Central memory CD8-positive, alpha-beta T cell (primary cell): Measurements from ENCODE around the gene IGSF9B.

ENCODE experiments used
- ATAC-seq: fragments of 150-1000 bp; cut with Tn5 transposase; replicated peaks from 2 replicates; pipeline ENCODE4 v1.10.0; 2022; ENCODE audit warnings: mild to moderate bottlenecking, moderate FRiP score, moderate number of reproducible peaks; ENCODE audit not compliant: poor library complexity, severe bottlenecking; ENCODE audit errors: extremely low read depth
- DNase-seq, 2 donors: peaks; one replicate each; pipeline ENCODE4 v3.0.0; 2021; ENCODE audit warnings: low spot score in 2 of 2
- H3K27ac Mint-ChIP-seq: one replicate; pipeline ENCODE4 v1.8.0; 2022; ENCODE audit warnings: low read depth, mild to moderate bottlenecking, moderate library complexity, mixed read lengths
- H3K27me3 Mint-ChIP-seq: one replicate; pipeline ENCODE4 v1.8.0; 2022; ENCODE audit warnings: mixed read lengths
- H3K36me3 Mint-ChIP-seq: one replicate; pipeline ENCODE4 v1.8.0; 2022; ENCODE audit warnings: mild to moderate bottlenecking, moderate library complexity, mixed read lengths; ENCODE audit not compliant: insufficient read depth
- H3K4me1 Mint-ChIP-seq: one replicate; pipeline ENCODE4 v1.8.0; 2022; ENCODE audit warnings: mixed read lengths
- H3K4me3 Mint-ChIP-seq: one replicate; pipeline ENCODE4 v1.8.0; 2022; ENCODE audit warnings: mild to moderate bottlenecking, moderate library complexity, mixed read lengths
- H3K9me3 Mint-ChIP-seq: one replicate; pipeline ENCODE4 v1.8.0; 2022; ENCODE audit warnings: mixed read lengths

IGSF9B gene

GRCh38 chr11:133981156-133981555 lies 24.4 kb upstream of the IGSF9B start:
- H3K9me3 Mint-ChIP-seq, result no peaks in the 10 kb centered on the region
- H3K36me3 Mint-ChIP-seq, result no peaks in the 10 kb centered on the region
- H3K4me1 Mint-ChIP-seq, result no peaks in the 10 kb centered on the region
- H3K27me3 Mint-ChIP-seq, result peaks cover 41% of the 10 kb centered on the region
- no peak for DNase-seq
- H3K27ac Mint-ChIP-seq, result no peak overlapping the region
- no peak for ATAC-seq
- H3K4me3 Mint-ChIP-seq, result no peak overlapping the region

- Mint-ChIP-seq H3K27me3 (peaks cover 41% of the 10 kb centered on the region), H3K36me3 (no peaks in the 10 kb centered on the region), H3K27ac (no peak overlapping the region), H3K4me3 (no peak overlapping the region), H3K4me1 (no peaks in the 10 kb centered on the region), H3K9me3 (no peaks in the 10 kb centered on the region)
- no peak for DNase-seq
- no peak for ATAC-seq
These were observed 23.9 kb upstream of the IGSF9B start for GRCh38 chr11:133980665-133981064.

GRCh38 chr11:133978794-133979193 lies 22.0 kb upstream of the IGSF9B start:
- no peak for ATAC-seq
- no peak for DNase-seq
- Mint-ChIP-seq H3K4me1 (no peaks in the 10 kb centered on the region), H3K27me3 (peaks cover 49% of the 10 kb centered on the region), H3K36me3 (no peaks in the 10 kb centered on the region), H3K9me3 (no peaks in the 10 kb centered on the region), H3K27ac (no peak overlapping the region), H3K4me3 (no peak overlapping the region)

DNA sequence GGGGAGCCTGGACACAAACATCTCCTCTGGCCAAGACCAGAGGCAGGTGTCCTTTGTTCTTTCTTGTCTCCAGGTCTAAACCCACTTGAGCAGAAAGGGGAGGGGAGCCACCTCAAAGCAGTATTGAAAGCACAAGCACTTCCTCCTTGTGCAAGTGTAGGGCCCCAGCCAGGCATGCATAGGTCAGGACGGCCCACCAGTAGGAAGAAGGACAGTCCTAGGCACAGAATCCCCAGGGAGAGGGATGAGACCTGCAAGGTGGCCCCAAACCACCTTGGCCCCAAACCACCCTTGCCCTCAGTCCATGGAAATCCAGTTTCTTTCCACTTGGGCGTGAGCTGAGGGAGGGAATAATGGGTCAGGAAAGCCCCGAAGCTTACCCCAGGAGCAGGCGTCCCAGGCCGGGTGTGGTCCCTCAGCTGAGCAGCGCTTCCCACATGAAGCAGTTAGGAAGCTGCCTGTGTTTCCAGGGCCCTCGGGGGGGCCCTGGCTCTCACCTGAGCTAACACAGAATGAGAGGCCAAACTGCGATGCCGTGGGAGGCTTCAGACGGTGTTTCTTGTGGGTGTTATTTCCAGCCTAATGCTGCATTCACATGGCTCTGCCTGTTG lies 20.4 kb upstream of the IGSF9B start:
- Mint-ChIP-seq H3K4me3 (no peak overlapping the region), H3K36me3 (no peaks in the 10 kb centered on the region)

GRCh38 chr11:133975488-133975849 lies 18.7 kb upstream of the IGSF9B start:
- H3K9me3 Mint-ChIP-seq, result no peaks in the 10 kb centered on the region
- no peak overlapping the region for H3K4me3 Mint-ChIP-seq
- no peaks in the 10 kb centered on the region for H3K36me3 Mint-ChIP-seq
- H3K27me3 Mint-ChIP-seq, result peaks cover 63% of the 10 kb centered on the region
- ATAC-seq, result no peak
- no peak for DNase-seq
- H3K4me1 Mint-ChIP-seq, result no peaks in the 10 kb centered on the region
- no peak overlapping the region for H3K27ac Mint-ChIP-seq

More for the DNA sequence above, 20.4 kb upstream of the IGSF9B start:
- Mint-ChIP-seq H3K27ac (no peak overlapping the region), H3K4me1 (no peaks in the 10 kb centered on the region), H3K9me3 (no peaks in the 10 kb centered on the region), H3K27me3 (peaks cover 57% of the 10 kb centered on the region)
- ATAC-seq (no peak), DNase-seq (no peak)

DNA sequence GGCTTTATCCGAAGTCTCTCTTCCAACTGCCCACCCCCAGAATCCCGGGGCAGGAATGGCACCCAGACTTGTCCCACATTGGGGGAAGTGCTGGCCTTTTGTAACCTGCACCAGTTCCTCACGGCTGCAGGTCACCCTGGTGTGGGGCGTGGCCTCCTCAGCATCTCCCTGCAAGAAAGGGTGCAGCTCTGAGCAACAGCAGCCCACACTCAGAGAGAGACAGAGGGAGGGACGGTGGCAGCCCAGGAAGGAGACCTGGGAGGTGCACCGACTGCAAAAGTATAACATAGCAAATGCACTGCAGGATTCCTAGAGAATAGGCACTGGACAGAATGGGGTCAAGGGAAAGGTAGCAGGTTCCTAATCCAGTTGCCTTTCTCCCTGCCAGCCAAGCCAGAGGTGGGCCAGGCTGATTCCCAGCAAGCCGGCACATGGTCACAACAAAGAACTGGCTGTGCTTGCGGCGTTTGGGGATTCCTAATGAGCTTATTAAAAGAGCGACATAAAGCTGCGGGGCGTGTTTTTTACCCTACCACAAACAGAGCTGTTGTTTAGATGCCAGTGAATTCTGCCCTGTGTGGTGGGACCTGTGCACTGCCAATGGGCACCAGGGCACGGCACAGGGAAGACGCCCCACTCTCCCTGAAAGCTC lies 18.2 kb upstream of the IGSF9B start:
- H3K9me3 Mint-ChIP-seq, result no peaks in the 10 kb centered on the region
- ATAC-seq (no peak), DNase-seq (no peak)
- H3K27ac Mint-ChIP-seq, result no peak overlapping the region
- H3K36me3 Mint-ChIP-seq, result no peaks in the 10 kb centered on the region
- H3K4me1 Mint-ChIP-seq, result no peaks in the 10 kb centered on the region
- H3K27me3 Mint-ChIP-seq, result peaks cover 68% of the 10 kb centered on the region
- H3K4me3 Mint-ChIP-seq, result no peak overlapping the region

DNA sequence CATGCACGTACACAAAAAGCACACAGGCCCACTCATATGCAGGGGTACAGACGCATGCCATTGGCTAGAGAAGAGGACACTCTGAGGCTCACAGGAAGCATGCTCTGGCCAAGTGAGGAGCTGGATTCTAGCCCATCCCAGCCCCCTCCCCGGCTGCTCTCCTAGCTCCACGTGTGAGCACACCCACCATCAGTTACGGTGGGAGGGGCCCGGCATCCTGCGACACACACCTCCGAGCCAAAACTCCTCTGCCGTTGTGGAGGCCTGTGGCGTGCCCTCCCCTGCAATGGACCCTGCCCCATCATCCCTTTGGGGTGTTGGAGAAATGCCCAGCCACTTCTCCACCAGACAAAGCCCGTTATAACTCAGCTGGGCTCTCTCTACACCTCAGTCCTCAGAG lies 15.1 kb upstream of the IGSF9B start:
- H3K4me3 Mint-ChIP-seq, result no peak overlapping the region
- no peaks in the 10 kb centered on the region for H3K9me3 Mint-ChIP-seq
- peaks cover 11% of the 10 kb centered on the region for H3K4me1 Mint-ChIP-seq
- DNase-seq (no peak), ATAC-seq (no peak)
- no peak overlapping the region for H3K27ac Mint-ChIP-seq
- H3K27me3 Mint-ChIP-seq, result peaks cover 76% of the 10 kb centered on the region
- H3K36me3 Mint-ChIP-seq, result peaks cover 2% of the 10 kb centered on the region

DNA sequence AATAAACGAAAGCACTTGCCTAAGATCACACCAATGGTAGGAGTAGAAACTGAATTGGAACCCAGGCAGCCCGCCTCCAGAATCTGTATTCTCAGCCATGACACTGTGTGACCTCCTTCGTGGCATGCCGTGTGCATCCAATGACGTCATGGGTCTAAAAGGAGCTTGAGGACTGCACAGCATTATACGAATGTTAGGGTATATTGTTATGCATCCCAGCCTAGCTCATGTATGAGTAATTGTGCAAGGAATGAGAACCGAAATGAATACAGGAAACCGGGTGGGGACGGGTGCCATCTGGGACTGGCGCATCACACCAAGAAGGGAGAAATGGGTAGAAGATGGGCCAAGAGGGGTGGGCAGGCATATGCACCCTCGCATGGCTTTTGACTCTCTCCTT lies 12.3 kb upstream of the IGSF9B start:
- no peak overlapping the region for H3K4me3 Mint-ChIP-seq
- peaks cover 86% of the 10 kb centered on the region for H3K27me3 Mint-ChIP-seq

GRCh38 chr11:133968300-133968699 lies 11.5 kb upstream of the IGSF9B start:
- H3K4me1 Mint-ChIP-seq, result peaks cover 17% of the 10 kb centered on the region
- H3K27me3 Mint-ChIP-seq, result peaks cover 82% of the 10 kb centered on the region
- no peak overlapping the region for H3K27ac Mint-ChIP-seq
- no peak for DNase-seq
- no peaks in the 10 kb centered on the region for H3K9me3 Mint-ChIP-seq
- peak overlapping the region; percentile 78 for H3K4me3 Mint-ChIP-seq
- ATAC-seq, result no peak
- peaks cover 2% of the 10 kb centered on the region for H3K36me3 Mint-ChIP-seq

More for the DNA sequence above, 12.3 kb upstream of the IGSF9B start:
- Mint-ChIP-seq H3K36me3 (peaks cover 2% of the 10 kb centered on the region), H3K4me1 (peaks cover 17% of the 10 kb centered on the region), H3K27ac (no peak overlapping the region), H3K9me3 (no peaks in the 10 kb centered on the region)
- ATAC-seq, result no peak
- no peak for DNase-seq

DNA sequence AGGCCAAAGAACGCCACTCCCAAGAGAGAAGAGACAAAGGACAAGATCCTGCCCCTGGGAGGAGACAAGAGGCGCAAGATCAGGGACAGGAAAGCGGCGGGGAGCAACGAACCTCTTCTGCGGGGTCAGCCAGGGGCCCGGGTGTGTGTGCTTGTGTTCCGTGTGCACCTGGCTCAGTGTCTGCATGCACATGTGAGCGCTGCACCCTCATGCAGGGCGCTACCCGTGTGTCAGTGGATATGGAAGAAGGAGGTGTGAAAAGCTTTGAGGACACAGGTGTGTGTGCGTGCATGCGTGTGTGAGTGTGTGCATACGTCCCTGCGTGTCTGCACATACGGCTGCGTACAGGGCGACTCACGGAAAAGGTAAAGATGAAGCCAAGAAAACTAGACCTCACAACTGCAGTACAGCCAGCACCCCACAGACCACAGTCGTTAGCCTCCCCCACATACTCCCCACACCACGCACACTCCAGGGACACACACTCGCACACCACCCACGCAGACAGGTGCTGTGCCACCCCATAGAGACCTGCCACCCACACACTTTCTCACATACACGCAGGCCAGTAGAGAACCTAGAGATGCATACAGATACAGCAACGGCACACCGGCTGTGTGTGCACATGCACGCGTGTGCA lies 11.0 kb upstream of the IGSF9B start:
- Mint-ChIP-seq H3K4me1 (peaks cover 17% of the 10 kb centered on the region), H3K36me3 (peaks cover 2% of the 10 kb centered on the region), H3K4me3 (peak overlapping the region; percentile 78), H3K9me3 (no peaks in the 10 kb centered on the region), H3K27me3 (peaks cover 76% of the 10 kb centered on the region), H3K27ac (no peak overlapping the region)
- ATAC-seq (no peak), DNase-seq (no peak)

DNA sequence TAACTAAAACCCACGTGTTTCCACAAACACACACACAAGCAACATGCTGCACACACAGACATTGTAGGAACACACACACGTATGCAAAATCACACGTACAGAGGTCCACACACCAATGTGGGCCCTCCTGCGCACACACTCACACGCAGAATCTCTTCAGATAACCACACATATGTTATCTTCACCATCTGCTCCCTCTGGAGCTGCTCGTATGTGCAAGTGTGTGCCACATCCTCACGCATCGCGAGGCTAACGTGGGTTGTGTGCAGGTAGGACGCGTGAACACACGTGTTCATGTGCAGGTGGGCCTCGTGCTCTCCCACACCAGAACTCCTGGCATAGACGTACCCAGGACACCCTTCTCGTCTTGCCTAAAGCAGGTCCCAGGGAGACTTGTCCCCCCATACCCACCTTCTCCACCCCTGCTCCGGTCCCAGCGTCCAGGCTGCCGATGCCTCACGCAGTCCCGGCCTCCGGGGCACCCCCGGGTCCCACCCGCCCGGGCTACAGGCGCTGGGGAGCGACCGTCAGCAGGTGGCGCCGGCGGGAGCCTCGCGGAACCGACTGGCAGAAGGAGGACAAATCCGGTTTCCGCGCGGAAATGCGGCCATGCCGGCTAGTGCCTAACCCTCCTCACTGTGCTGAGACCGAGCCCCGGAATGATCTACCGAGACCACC lies 10.3 kb upstream of the IGSF9B start:
- peak in 1 of 2 donors; percentile 43 for DNase-seq
- peaks cover 17% of the 10 kb centered on the region for H3K4me1 Mint-ChIP-seq
- ATAC-seq, result peak; percentile 75
- H3K9me3 Mint-ChIP-seq, result no peaks in the 10 kb centered on the region
- no peak overlapping the region for H3K27ac Mint-ChIP-seq
- peaks cover 72% of the 10 kb centered on the region for H3K27me3 Mint-ChIP-seq
- H3K4me3 Mint-ChIP-seq, result peak overlapping the region; percentile 78
- H3K36me3 Mint-ChIP-seq, result peaks cover 2% of the 10 kb centered on the region

DNA sequence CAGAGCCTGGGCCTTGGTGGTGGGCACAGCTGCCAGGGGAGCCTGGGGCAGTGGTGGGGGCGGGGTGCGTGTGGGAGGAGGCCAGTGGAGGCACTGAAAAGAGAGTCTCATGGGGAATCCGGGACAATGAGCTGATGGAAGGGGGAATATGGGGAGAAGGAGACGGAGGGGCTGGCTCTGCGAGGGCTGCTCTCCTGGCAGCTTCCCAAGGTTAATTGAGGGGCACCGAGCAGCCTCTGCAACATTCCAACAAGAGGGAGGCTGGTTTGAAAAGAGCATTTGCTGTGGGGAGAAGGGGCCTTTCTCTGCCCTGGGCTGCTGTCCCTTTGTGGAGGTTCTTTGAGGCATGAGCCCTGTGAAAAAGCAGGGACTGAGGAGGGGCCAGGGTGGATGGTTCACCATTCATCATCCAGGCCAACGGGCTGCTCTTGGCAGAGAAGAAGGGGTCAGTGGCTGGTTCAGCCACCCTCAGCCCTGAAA lies 9.4 kb upstream of the IGSF9B start:
- no peak overlapping the region for H3K27ac Mint-ChIP-seq
- DNase-seq, result no peak
- H3K36me3 Mint-ChIP-seq, result peaks cover 2% of the 10 kb centered on the region
- ATAC-seq, result no peak
- H3K4me1 Mint-ChIP-seq, result peaks cover 17% of the 10 kb centered on the region
- H3K27me3 Mint-ChIP-seq, result peaks cover 72% of the 10 kb centered on the region
- no peak overlapping the region for H3K4me3 Mint-ChIP-seq
- H3K9me3 Mint-ChIP-seq, result no peaks in the 10 kb centered on the region
